Astrocyte (in vitro differentiated cells and primary cell): Measurements from ENCODE around the gene EGFL7. TPM values are rescaled to one million over a fixed set of nuclear protein-coding genes. Genes with fewer than 3 reads are reported as not detected.
"Not testable (repeated sequence)": the region's sequence is repeated elsewhere in the genome, so short reads cannot be mapped to it uniquely, and the experiment has no call there.

Experiments used
- DNase-seq: peaks from one replicate; pipeline ENCODE4 v3.0.0-alpha.2; 2010; ENCODE audit warnings: low read depth
- FAIRE-seq: peaks from 2 replicates; lab custom pipeline; 2011; peaks lifted over from hg19 to GRCh38; lab: Jason Lieb, UNC
- H2AFZ ChIP-seq: 2 replicates; pipeline ENCODE4 v1.6.0; 2012; ENCODE audit warnings: low read depth, low read length, inconsistent platforms
- H3K27ac ChIP-seq: 2 replicates; pipeline ENCODE4 v1.5.1; 2011; ENCODE audit warnings: low read depth, low read length, inconsistent platforms
- H3K27me3 ChIP-seq: 2 replicates; pipeline ENCODE4 v1.6.0; 2011; ENCODE audit warnings: low read length, inconsistent platforms; ENCODE audit not compliant: insufficient read depth
- H3K36me3 ChIP-seq: 2 replicates; pipeline ENCODE4 v1.5.1; 2011; ENCODE audit warnings: low read length, inconsistent platforms; ENCODE audit not compliant: insufficient read depth
- H3K4me1 ChIP-seq: 2 replicates; pipeline ENCODE4 v1.5.1; 2011; ENCODE audit warnings: low read length, inconsistent platforms; ENCODE audit not compliant: insufficient read depth
- H3K4me2 ChIP-seq: 2 replicates; pipeline ENCODE4 v1.6.0; 2012; ENCODE audit warnings: low read length, inconsistent platforms
- H3K4me3 ChIP-seq: 2 replicates; pipeline ENCODE4 v1.5.1; 2011; ENCODE audit warnings: low read depth, mild to moderate bottlenecking, low read length, inconsistent platforms; ENCODE audit not compliant: insufficient read depth
- H3K79me2 ChIP-seq: 2 replicates; pipeline ENCODE4 v1.6.0; 2012; ENCODE audit warnings: mild to moderate bottlenecking, low read length, inconsistent platforms; ENCODE audit not compliant: insufficient read depth
- H3K9ac ChIP-seq: 2 replicates; pipeline ENCODE4 v1.6.0; 2012; ENCODE audit warnings: mild to moderate bottlenecking, low read length, inconsistent platforms
- H3K9me3 ChIP-seq: 2 replicates; pipeline ENCODE4 v1.5.1; 2012; ENCODE audit warnings: low read depth, mild to moderate bottlenecking, low read length, inconsistent platforms; ENCODE audit not compliant: insufficient read depth
- H4K20me1 ChIP-seq: 2 replicates; pipeline ENCODE4 v1.6.0; 2012; ENCODE audit warnings: low read length, inconsistent platforms; ENCODE audit not compliant: insufficient read depth
- H3K27ac Mint-ChIP-seq: one replicate; pipeline ENCODE4 v1.8.0; 2021; ENCODE audit warnings: mild to moderate bottlenecking, mixed read lengths; ENCODE audit not compliant: unreplicated experiment
- H3K27me3 Mint-ChIP-seq: one replicate; pipeline ENCODE4 v1.8.0; 2021; ENCODE audit warnings: low read depth, mixed read lengths; ENCODE audit not compliant: unreplicated experiment
- H3K36me3 Mint-ChIP-seq: one replicate; pipeline ENCODE4 v1.8.0; 2021; ENCODE audit warnings: low read depth, mixed read lengths; ENCODE audit not compliant: unreplicated experiment
- H3K4me1 Mint-ChIP-seq: one replicate; pipeline ENCODE4 v1.8.0; 2021; ENCODE audit warnings: low read depth, mixed read lengths; ENCODE audit not compliant: unreplicated experiment
- H3K4me3 Mint-ChIP-seq: one replicate; pipeline ENCODE4 v1.8.0; 2021; ENCODE audit warnings: mild to moderate bottlenecking, moderate library complexity, mixed read lengths; ENCODE audit not compliant: unreplicated experiment
- H3K9me3 Mint-ChIP-seq: one replicate; pipeline ENCODE4 v1.8.0; 2021; ENCODE audit warnings: mild to moderate bottlenecking, mixed read lengths; ENCODE audit not compliant: unreplicated experiment
- EZH2 ChIP-seq: IDR thresholded peaks from 2 replicates; pipeline ENCODE4 v1.6.1; 2012; ENCODE audit warnings: mild to moderate bottlenecking, low read length, inconsistent platforms; ENCODE audit not compliant: insufficient read depth
- total RNA-seq: library from RNA; stranded (reverse); gene quantifications from 2 replicates; pipeline ENCODE4 v1.2.1, GENCODE V29; 2021
- TF ChIP-seq, protein P1 (sequence below): IDR thresholded peaks from 2 replicates; pipeline ENCODE4 v1.5.1; 2011; ENCODE audit warnings: low read depth, mild to moderate bottlenecking, inconsistent platforms, low read length, moderate library complexity; ENCODE audit not compliant: insufficient read depth

The EGFL7 gene
- total RNA-seq, 1 donor from 2014 or later, result 12.3 TPM

DNA sequence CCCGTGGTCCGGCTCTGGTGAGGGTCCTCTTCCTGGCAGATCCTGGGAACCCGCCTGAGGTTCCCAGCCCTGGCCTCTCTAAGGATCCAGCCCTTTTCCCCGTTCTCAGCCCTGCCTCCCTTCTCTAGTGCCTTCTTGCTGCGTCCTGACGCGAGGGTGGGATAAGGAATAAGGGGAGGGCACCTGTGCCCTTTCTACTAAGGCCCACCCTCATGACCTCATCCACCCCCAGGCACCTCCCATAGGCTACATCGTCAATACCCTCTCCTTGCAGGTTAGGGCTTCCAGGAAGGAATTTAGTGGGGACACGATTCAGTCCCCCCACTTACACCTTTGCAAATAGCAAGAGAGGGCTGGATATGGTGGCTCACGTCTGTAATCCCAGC lies 38.9 kb downstream of the EGFL7 start:
- DNase-seq (no peak), FAIRE-seq (no peak)
- no peaks in the 10 kb centered on the region for H3K36me3 Mint-ChIP-seq
- peaks cover 3% of the 10 kb centered on the region for H3K9me3 Mint-ChIP-seq
- H3K36me3 ChIP-seq, result no peaks in the 10 kb centered on the region
- H3K4me3 Mint-ChIP-seq, result no peak overlapping the region
- H3K4me1 Mint-ChIP-seq, result peaks cover 3% of the 10 kb centered on the region
- no peak overlapping the region for H3K4me3 ChIP-seq
- no peaks in the 10 kb centered on the region for H3K9me3 ChIP-seq
- no peaks in the 10 kb centered on the region for H3K4me1 ChIP-seq
- no peaks in the 10 kb centered on the region for H4K20me1 ChIP-seq
- H3K4me2 ChIP-seq, result no peak overlapping the region
- H3K27me3 ChIP-seq, result peaks cover 5% of the 10 kb centered on the region
- H3K9ac ChIP-seq, result no peak overlapping the region
- no peak overlapping the region for H2AFZ ChIP-seq
- H3K79me2 ChIP-seq, result no peaks in the 10 kb centered on the region
- TF ChIP-seq, protein P1, sequence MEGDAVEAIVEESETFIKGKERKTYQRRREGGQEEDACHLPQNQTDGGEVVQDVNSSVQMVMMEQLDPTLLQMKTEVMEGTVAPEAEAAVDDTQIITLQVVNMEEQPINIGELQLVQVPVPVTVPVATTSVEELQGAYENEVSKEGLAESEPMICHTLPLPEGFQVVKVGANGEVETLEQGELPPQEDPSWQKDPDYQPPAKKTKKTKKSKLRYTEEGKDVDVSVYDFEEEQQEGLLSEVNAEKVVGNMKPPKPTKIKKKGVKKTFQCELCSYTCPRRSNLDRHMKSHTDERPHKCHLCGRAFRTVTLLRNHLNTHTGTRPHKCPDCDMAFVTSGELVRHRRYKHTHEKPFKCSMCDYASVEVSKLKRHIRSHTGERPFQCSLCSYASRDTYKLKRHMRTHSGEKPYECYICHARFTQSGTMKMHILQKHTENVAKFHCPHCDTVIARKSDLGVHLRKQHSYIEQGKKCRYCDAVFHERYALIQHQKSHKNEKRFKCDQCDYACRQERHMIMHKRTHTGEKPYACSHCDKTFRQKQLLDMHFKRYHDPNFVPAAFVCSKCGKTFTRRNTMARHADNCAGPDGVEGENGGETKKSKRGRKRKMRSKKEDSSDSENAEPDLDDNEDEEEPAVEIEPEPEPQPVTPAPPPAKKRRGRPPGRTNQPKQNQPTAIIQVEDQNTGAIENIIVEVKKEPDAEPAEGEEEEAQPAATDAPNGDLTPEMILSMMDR, result no peak
- peak; percentile 3 for TF ChIP-seq EZH2
- H3K27me3 Mint-ChIP-seq, result peaks cover 17% of the 10 kb centered on the region
- H3K27ac ChIP-seq, result no peak overlapping the region
- H3K27ac Mint-ChIP-seq, result no peak overlapping the region

DNA sequence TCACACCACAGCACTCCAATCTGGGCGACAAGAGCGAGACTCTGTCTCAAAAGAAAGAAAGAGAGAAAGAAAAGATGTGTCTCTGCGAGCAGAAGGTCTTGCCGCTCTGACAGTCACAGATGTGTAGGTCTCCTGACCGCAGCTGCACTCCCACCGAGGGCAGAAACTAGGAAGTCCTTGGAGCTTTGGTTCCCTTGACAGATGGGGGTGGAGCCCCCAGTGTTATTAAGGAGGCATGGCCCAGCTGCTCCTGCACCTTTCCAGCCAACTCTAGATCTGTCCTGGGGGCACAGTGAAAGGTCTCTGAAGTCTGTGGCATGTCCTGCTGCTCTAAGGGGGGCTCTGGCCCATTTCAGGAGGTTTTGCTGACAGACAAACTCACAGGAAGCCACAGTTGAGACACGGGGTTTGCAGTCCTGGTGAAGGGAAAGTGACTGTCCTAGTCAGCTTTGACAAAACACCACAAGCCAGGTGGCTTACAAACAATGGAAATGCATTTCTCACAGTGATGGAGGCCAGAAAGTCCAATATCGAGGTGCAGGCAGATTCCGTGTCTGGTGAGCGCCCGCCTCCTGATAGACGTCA lies 40.7 kb downstream of the EGFL7 start:
- Histone ChIP-seq H3K4me3 (no peak overlapping the region), H2AFZ (no peak overlapping the region), H3K4me2 (no peak overlapping the region), H3K4me1 (no peaks in the 10 kb centered on the region), H3K36me3 (no peaks in the 10 kb centered on the region), H4K20me1 (no peaks in the 10 kb centered on the region), H3K79me2 (no peaks in the 10 kb centered on the region), H3K9me3 (no peaks in the 10 kb centered on the region), H3K9ac (no peak overlapping the region), H3K27ac (no peak overlapping the region), H3K27me3 (peaks cover 5% of the 10 kb centered on the region)
- TF ChIP-seq, protein P1, result no peak
- TF ChIP-seq EZH2, result no peak
- Mint-ChIP-seq H3K36me3 (no peaks in the 10 kb centered on the region), H3K4me3 (no peak overlapping the region), H3K4me1 (no peaks in the 10 kb centered on the region), H3K9me3 (peaks cover 6% of the 10 kb centered on the region), H3K27me3 (peaks cover 17% of the 10 kb centered on the region), H3K27ac (no peak overlapping the region)
- DNase-seq, result no peak
- FAIRE-seq, result no peak

DNA sequence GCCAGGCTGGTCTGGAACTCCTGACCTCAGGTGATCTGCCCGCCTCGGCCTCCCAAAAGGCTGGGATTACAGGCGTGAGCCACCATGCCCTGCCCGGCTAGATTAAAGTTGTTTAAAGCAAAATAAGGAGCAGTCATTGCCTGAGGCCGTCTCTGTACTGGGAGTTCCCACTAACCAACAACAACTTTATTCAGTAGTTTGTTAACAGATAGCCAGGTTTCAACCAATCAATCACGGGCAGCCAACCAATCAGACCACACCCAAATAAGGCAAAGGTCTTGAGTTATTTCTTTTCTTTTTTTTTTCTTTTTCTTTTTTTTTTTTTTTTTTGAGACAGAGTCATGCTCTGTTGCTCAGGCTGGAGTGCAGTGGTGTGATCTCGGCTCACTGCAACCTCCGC lies 42.0 kb downstream of the EGFL7 start:
- H3K4me3 Mint-ChIP-seq, H3K4me1 Mint-ChIP-seq, H4K20me1 ChIP-seq, FAIRE-seq, H3K36me3 ChIP-seq, H3K4me1 ChIP-seq, DNase-seq, H3K9me3 ChIP-seq, H2AFZ ChIP-seq, H3K9ac ChIP-seq, H3K9me3 Mint-ChIP-seq, H3K79me2 ChIP-seq, H3K4me3 ChIP-seq, H3K27ac ChIP-seq, H3K27me3 ChIP-seq, H3K27ac Mint-ChIP-seq, H3K36me3 Mint-ChIP-seq, H3K4me2 ChIP-seq: not testable (repeated sequence)
- H3K27me3 Mint-ChIP-seq, result peaks cover 14% of the 10 kb centered on the region
